ENCODE data around the gene KIF18A.
A peak's percentile ranks its signal among the peaks of the same experiment; 100 is the strongest.
"Not testable (repeated sequence)": the region's sequence is repeated elsewhere in the genome, so short reads cannot be mapped to it uniquely, and the experiment has no call there.

Gene KIF18A

DNA sequence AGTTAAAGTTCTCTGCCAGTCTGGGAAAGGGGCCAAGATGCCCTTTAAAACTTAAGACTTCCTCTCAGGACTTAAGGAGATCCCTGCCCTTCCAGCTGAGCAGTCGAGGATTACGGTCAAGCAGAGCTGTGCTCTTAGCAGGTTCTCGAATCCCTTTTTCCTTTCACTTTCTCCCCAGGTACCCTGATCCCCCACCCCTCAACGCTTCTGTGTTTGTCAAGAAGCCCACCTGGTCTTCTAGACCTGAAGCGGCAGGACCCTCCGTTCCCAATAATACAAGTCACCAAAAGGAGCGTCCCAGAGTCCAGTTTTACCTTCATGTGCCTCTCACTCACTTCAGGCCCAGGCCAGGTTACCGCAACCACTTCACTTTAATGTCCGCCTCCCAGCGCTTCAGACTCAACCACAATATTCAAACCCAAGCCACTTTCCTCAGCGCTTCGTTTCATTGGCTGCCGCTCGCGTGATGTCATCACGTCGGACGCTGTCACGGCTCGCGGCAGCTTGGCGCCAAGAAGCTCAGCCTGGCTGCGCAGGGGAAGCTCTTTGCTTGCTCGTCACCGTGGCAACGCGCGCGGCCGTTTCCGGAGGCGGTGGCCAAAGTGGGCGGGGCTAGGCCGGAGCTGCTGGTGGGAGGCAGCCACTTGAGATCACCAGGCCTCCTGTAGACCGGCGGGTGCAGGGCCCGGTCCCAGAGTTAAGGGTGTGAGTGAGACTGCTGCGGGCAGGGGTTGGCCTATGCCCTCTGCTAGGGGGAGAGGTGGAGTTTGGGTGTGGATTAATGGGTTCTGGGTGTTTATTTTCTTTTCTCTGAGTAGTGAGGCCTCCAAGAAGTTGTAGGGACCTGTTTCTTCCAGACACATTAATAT is at the start of gene KIF18A, which contains the start of gene METTL15:
Gene KIF18A, minus strand, starts transcription at position 407 of the 869 bp plus-strand sequence. CDS start 10,209 bp downstream, outside the sequence.
Gene METTL15, plus strand, starts transcription at position 639 of the 869 bp plus-strand sequence. CDS start 4,947 bp downstream, outside the sequence.
- peak; percentile 66 for DNase-seq (ENCODE audit: low spot score)

- DNase-seq (ENCODE audit: low spot score) = no peak
Measured at GRCh38 chr11:28153586-28153985, 45.6 kb upstream of the KIF18A start.

- DNase-seq (ENCODE audit: low spot score) = no peak
Measured at GRCh38 chr11:28152743-28153142, 44.8 kb upstream of the KIF18A start.

DNA sequence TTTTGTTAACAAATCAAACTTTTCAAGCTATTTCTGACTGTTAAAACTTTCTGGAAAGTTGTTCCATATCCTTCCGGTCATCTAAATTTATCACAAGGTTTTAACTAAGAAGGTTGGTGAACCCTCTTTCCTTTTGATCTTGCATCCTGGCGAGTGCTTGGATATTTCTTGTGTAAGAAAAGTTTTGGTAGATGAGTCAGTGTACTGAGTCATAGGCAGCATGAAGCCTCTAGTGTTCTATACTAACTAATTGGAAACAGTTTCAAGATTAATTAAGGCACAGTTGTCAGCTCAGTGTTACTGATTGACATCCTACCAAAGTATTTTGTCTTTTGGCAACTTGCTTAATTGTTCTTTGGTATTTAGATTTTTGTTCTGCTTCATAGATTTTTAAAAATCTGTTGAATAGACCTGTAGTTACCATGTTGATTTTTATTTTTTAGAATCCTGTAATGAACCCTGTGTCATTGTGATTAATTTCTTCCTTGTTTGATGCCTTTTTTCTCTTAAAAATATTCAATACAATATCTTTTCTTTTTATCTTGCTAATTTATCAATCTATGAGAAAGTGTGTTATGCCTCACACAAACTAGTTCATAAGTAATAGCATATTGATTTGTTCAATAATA is 38.3 kb upstream of the KIF18A start:
- no peak for DNase-seq (ENCODE audit: low spot score)

GRCh38 chr11:28144808-28145207 is 36.9 kb upstream of the KIF18A start:
- DNase-seq (ENCODE audit: low spot score) = no peak

- no peak for DNase-seq (ENCODE audit: low spot score)
Measured at GRCh38 chr11:28142724-28143123, 34.8 kb upstream of the KIF18A start.

DNA sequence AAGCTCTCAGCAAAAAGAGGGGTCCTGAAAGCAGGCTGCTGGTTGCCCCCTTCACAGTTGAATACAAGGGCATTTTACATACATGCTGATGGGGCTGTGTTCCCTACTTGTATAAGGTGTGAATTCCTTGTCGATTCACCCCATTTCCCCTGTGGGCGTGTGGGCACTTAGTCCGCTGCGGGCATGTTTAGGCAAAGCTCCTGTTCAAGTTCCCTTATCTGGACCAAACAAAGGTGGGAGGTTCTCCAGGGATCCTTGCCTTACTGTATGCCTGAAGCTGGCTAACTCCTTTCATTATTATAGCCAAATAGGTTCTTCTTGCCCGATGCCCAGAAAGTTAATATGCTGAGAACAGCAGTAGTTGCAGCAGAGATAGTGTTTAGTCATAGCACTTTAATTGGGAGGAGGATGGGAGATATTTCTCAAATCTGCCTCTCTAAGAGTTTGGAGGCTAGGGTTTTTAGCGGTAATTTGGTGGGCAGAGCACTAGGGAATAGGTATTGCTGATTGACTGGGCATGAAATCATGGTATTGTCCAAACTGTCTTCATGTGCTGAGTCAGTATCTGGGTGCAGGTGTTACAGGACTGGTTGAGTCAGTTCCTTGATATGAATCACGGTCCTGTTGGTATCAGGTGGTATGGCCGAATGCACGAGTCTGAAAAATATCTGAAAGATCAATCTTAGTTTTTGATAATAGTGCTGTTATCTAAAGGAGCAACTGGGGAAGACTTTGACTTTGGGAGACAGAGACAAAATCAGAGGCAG is 32.9 kb upstream of the KIF18A start:
- DNase-seq (ENCODE audit: low spot score) = no peak

- DNase-seq (ENCODE audit: low spot score) = no peak
Measured at GRCh38 chr11:28139841-28140415, 32.0 kb upstream of the KIF18A start.

DNA sequence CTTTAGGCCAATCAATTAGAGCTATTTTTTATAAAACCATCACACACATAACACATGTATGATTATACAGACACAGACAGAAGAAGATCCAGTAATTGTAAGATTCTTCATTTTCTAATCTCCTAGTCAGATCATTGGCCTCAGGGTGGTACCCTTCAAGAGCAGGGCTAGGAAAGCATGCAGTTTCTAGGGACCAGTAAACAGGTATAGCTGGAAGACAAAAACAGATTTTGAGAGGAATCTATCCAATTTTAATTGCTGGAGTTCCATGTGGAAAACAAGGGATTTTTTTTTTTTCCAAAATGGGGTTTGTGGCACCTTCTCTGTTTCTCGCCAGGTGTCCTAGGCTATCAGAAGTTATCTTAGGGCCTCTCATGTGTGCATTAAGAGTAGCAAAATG is 29.9 kb upstream of the KIF18A start:
- DNase-seq (ENCODE audit: low spot score) = no peak

- DNase-seq (ENCODE audit: low spot score) = no peak
Measured at GRCh38 chr11:28137366-28137765, 29.4 kb upstream of the KIF18A start.

- not testable (repeated sequence) for DNase-seq (ENCODE audit: low spot score)
Measured at GRCh38 chr11:28136157-28136556, 28.2 kb upstream of the KIF18A start.

GRCh38 chr11:28133146-28133545 is 25.2 kb upstream of the KIF18A start:
- DNase-seq (ENCODE audit: low spot score) = no peak

DNA sequence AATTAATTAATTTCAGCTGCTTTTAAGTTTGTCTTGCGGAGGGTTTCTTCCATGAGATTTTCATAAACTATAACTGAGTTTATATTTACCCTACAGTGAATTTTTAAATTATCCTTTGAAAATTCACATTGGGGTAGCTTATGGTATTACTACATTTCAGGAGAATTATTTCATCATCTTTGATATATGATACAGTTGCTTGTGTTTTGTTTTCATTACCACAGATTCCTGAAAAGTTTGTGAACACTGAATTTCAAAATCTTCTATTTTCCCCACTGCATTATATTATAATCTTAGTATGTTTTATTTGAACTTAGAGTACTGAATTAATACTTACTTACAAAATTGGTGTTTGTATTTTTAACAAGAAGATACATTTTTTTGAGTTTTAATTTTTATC is 24.6 kb upstream of the KIF18A start:
- DNase-seq (ENCODE audit: low spot score) = no peak

DNA sequence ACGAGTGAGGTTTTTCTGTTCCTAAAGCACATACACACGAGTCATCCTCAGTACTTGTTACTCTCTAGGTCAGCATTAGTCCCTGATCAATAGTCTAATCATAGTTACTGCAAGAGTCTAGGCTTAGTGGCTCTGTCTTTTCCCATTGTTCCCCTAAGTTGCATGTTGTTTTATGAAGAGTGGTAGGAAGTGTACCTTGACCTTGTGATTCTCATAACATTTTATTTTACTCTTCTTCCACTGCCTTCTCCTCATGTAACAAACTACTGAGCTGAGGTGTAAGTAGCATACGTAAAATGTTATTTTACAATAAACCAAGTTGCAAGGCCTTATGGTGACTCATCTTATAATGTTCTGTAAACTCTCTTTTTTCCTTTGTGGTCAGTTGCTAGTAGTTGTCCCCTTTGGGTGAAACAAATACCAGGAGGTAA is 15.2 kb upstream of the KIF18A start:
- DNase-seq (ENCODE audit: low spot score) = no peak

GRCh38 chr11:28117712-28118111 is 9.8 kb upstream of the KIF18A start:
- DNase-seq (ENCODE audit: low spot score) = no peak

DNA sequence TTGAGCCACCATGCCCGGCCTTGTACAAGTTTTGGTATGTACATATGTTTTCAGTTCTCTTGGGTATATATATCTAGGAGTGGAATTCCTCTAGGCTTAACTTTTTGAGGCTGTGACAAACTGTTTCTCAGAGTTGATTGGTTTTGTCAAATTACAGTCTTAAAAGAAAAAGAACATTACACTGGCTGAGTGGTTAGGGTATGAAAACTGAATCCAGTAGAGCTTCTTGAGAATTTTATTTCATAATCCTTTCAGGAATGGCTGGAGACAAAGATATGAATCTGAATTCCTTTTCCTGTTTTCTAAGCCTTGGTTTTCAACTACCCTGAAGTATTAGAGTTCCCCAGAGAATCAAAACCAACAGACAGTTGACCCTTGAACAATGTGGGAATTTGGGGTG is 6.8 kb upstream of the KIF18A start:
- no peak for DNase-seq (ENCODE audit: low spot score)

- no peak for DNase-seq (ENCODE audit: low spot score)
Measured at GRCh38 chr11:28114116-28114515, 6.2 kb upstream of the KIF18A start.

GRCh38 chr11:28110821-28111200 is 2.9 kb upstream of the KIF18A start:
- no peak for DNase-seq (ENCODE audit: low spot score)

GRCh38 chr11:28110108-28110820 is 2.3 kb upstream of the KIF18A start:
- DNase-seq (ENCODE audit: low spot score) = peak; percentile 29

GRCh38 chr11:28108958-28109357 is 1.0 kb upstream of the KIF18A start:
- no peak for DNase-seq (ENCODE audit: low spot score)

- no peak for DNase-seq (ENCODE audit: low spot score)
Measured at GRCh38 chr11:28107191-28107749, 686 bp downstream of the KIF18A start.
